G401.6 (cell line): ENCODE measurements around the gene MEX3C.

Source experiments
- FAIRE-seq: peaks from 2 replicates; lab custom pipeline; 2012; peaks lifted over from hg19 to GRCh38; lab: Jason Lieb, UNC

MEX3C gene

GRCh38 chr18:51153659-51154371 lies 43.7 kb downstream of the MEX3C start:
- FAIRE-seq: no peak

- FAIRE-seq: no peak
Observed at GRCh38 chr18:51151568-51152511, 45.6 kb downstream of the MEX3C start.

GRCh38 chr18:51151185-51151567 lies 46.3 kb downstream of the MEX3C start:
- FAIRE-seq: no peak

GRCh38 chr18:51150113-51150700 lies 47.3 kb downstream of the MEX3C start:
- FAIRE-seq: no peak

- no peak for FAIRE-seq
Observed at GRCh38 chr18:51149670-51150069, 47.8 kb downstream of the MEX3C start.

- FAIRE-seq: no peak
Observed at GRCh38 chr18:51146909-51147308, 50.6 kb downstream of the MEX3C start.

- no peak for FAIRE-seq
Observed at GRCh38 chr18:51138936-51139335, 58.5 kb downstream of the MEX3C start.

GRCh38 chr18:51137891-51138290 lies 59.6 kb downstream of the MEX3C start:
- no peak for FAIRE-seq

- no peak for FAIRE-seq
Observed at GRCh38 chr18:51137026-51137729, 60.3 kb downstream of the MEX3C start.

- no peak for FAIRE-seq
Observed at GRCh38 chr18:51135795-51136194, 61.7 kb downstream of the MEX3C start.

GRCh38 chr18:51135364-51135763 lies 62.1 kb downstream of the MEX3C start:
- no peak for FAIRE-seq

GRCh38 chr18:51134721-51135120 lies 62.8 kb downstream of the MEX3C start:
- no peak for FAIRE-seq

GRCh38 chr18:51133580-51134160 lies 63.8 kb downstream of the MEX3C start:
- FAIRE-seq: no peak

- FAIRE-seq: no peak
Observed at GRCh38 chr18:51132256-51132935, 65.1 kb downstream of the MEX3C start.

- FAIRE-seq: no peak
Observed at GRCh38 chr18:51128533-51128932, 68.9 kb downstream of the MEX3C start.

GRCh38 chr18:51127664-51128063 lies 69.8 kb downstream of the MEX3C start:
- no peak for FAIRE-seq

GRCh38 chr18:51125976-51126375 lies 71.5 kb downstream of the MEX3C start:
- FAIRE-seq: no peak
